H9 (cell line): ENCODE data around the gene PODXL2. TPM values are rescaled to one million over a fixed set of nuclear protein-coding genes. Genes with fewer than 3 reads are reported as not detected.

Experiments used
- DNase-seq: peaks from one replicate; pipeline ENCODE4 v3.0.0-alpha.2; 2017
- H2AFZ ChIP-seq: one replicate; pipeline ENCODE4 v1.6.1; 2013; ENCODE audit warnings: mild to moderate bottlenecking, low read length, control low read depth, moderate library complexity
- H2AK5ac ChIP-seq: 2 replicates; pipeline ENCODE4 v1.6.1; 2013; ENCODE audit warnings: low read length, control low read depth, mixed read lengths; ENCODE audit not compliant: insufficient read length
- H2BK120ac ChIP-seq: one replicate; pipeline ENCODE4 v1.6.1; 2013; ENCODE audit warnings: low read depth, mild to moderate bottlenecking, low read length, control low read depth, inconsistent platforms; ENCODE audit not compliant: poor library complexity, severe bottlenecking
- H2BK12ac ChIP-seq: 2 replicates; pipeline ENCODE4 v1.6.1; 2013; ENCODE audit warnings: low read length, control low read depth, mixed read lengths, low read depth; ENCODE audit not compliant: insufficient read length
- H2BK15ac ChIP-seq: 2 replicates; pipeline ENCODE4 v1.6.1; 2013; ENCODE audit warnings: low read depth, low read length, control low read depth
- H2BK20ac ChIP-seq: one replicate; pipeline ENCODE4 v1.6.1; 2013; ENCODE audit warnings: low read depth, mild to moderate bottlenecking, low read length, control low read depth, inconsistent platforms; ENCODE audit not compliant: poor library complexity, severe bottlenecking
- H2BK5ac ChIP-seq: 2 replicates; pipeline ENCODE4 v1.6.1; 2013; ENCODE audit warnings: low read length, control low read depth, mixed read lengths; ENCODE audit not compliant: insufficient read length
- H3K14ac ChIP-seq: 2 replicates; pipeline ENCODE4 v1.6.1; 2013; ENCODE audit warnings: low read length, control low read depth; ENCODE audit not compliant: insufficient read depth
- H3K18ac ChIP-seq: 2 replicates; pipeline ENCODE4 v1.6.1; 2013; ENCODE audit warnings: low read depth, mild to moderate bottlenecking, mixed read lengths, low read length, control low read depth; ENCODE audit not compliant: insufficient read length
- H3K23ac ChIP-seq: 2 replicates; pipeline ENCODE4 v1.6.1; 2013; ENCODE audit warnings: low read length, control low read depth, mixed read lengths, low read depth; ENCODE audit not compliant: insufficient read length
- H3K23me2 ChIP-seq: 2 replicates; pipeline ENCODE4 v1.6.1; 2013; ENCODE audit warnings: low read depth, mild to moderate bottlenecking, mixed read lengths, low read length, control low read depth; ENCODE audit not compliant: insufficient read length, poor library complexity, severe bottlenecking
- H3K27ac ChIP-seq: 2 replicates; pipeline ENCODE4 v1.5.1; 2013; ENCODE audit warnings: low read length, control low read depth, mixed read lengths, low read depth; ENCODE audit not compliant: insufficient read length
- H3K27me3 ChIP-seq: 2 replicates; pipeline ENCODE4 v1.6.1; 2013; ENCODE audit warnings: low read length, control low read depth, inconsistent platforms; ENCODE audit not compliant: insufficient read depth
- H3K4ac ChIP-seq: 2 replicates; pipeline ENCODE4 v1.6.1; 2013; ENCODE audit warnings: low read depth, mild to moderate bottlenecking, control low read depth, inconsistent platforms, low read length, moderate library complexity
- H3K4me1 ChIP-seq: 2 replicates; pipeline ENCODE4 v1.6.1; 2013; ENCODE audit warnings: low read length, control low read depth, inconsistent platforms; ENCODE audit not compliant: insufficient read depth
- H3K4me2 ChIP-seq: 2 replicates; pipeline ENCODE4 v1.6.1; 2013; ENCODE audit warnings: low read length, control low read depth, mixed read lengths; ENCODE audit not compliant: insufficient read length, insufficient read depth
- H3K56ac ChIP-seq: 2 replicates; pipeline ENCODE4 v1.6.1; 2013; ENCODE audit warnings: low read depth, mild to moderate bottlenecking, mixed read lengths, low read length, control low read depth; ENCODE audit not compliant: insufficient read length
- H3K79me1 ChIP-seq: 2 replicates; pipeline ENCODE4 v1.6.1; 2013; ENCODE audit warnings: low read depth, mild to moderate bottlenecking, moderate library complexity, low read length, control low read depth, inconsistent platforms; ENCODE audit not compliant: insufficient read depth, poor library complexity, severe bottlenecking
- H3K79me2 ChIP-seq: 2 replicates; pipeline ENCODE4 v1.6.1; 2013; ENCODE audit warnings: low read length, control low read depth, inconsistent platforms; ENCODE audit not compliant: insufficient read depth
- H3K9ac ChIP-seq: 2 replicates; pipeline ENCODE4 v1.6.1; 2013; ENCODE audit warnings: low read length, control low read depth, mixed read lengths; ENCODE audit not compliant: insufficient read length; ENCODE audit errors: extremely low read depth
- H3K9me3 ChIP-seq: one replicate; pipeline ENCODE4 v1.6.1; 2013; ENCODE audit warnings: low read depth, low read length, inconsistent platforms; ENCODE audit not compliant: control insufficient read depth
- H3T11ph ChIP-seq: one replicate; pipeline ENCODE4 v1.6.1; 2013; ENCODE audit warnings: mild to moderate bottlenecking, low read length, control low read depth, inconsistent platforms
- H4K20me1 ChIP-seq: one replicate; pipeline ENCODE4 v1.6.1; 2013; ENCODE audit not compliant: control insufficient read depth, insufficient read length, insufficient read depth
- H4K5ac ChIP-seq: 2 replicates; pipeline ENCODE4 v1.6.1; 2013; ENCODE audit warnings: low read depth, mild to moderate bottlenecking, mixed read lengths, low read length, control low read depth; ENCODE audit not compliant: insufficient read length
- H4K8ac ChIP-seq: replicated peaks from 2 replicates; pipeline ENCODE4 v1.6.1; 2013; ENCODE audit warnings: low read length, control low read depth, mixed read lengths, low read depth; ENCODE audit not compliant: insufficient read length
- H4K91ac ChIP-seq: 2 replicates; pipeline ENCODE4 v1.6.1; 2013; ENCODE audit warnings: low read depth, mild to moderate bottlenecking, moderate library complexity, mixed read lengths, low read length, control low read depth; ENCODE audit not compliant: insufficient read length
- H3K27ac Mint-ChIP-seq, 3 experiments: 2 replicates in 2 of 3; 3 replicates in 1 of 3; pipeline ENCODE4 v1.8.0; 2020 to 2021; ENCODE audit warnings: mixed read lengths in 3 of 3, mild to moderate bottlenecking in 1 of 3, moderate library complexity in 1 of 3
- H3K27me3 Mint-ChIP-seq: 2 replicates; pipeline ENCODE4 v1.8.0; 2021; ENCODE audit warnings: low read depth, mild to moderate bottlenecking, moderate library complexity, mixed read lengths
- H3K36me3 Mint-ChIP-seq, 3 experiments: 2 replicates in 2 of 3; 3 replicates in 1 of 3; pipeline ENCODE4 v1.8.0; 2020 to 2021; ENCODE audit warnings: low read depth in 3 of 3, mixed read lengths in 3 of 3; ENCODE audit not compliant: insufficient read depth in 1 of 3
- H3K4me1 Mint-ChIP-seq, 2 experiments: 2 replicates each; pipeline ENCODE4 v1.8.0; 2020; ENCODE audit warnings: mixed read lengths in 2 of 2
- H3K4me3 Mint-ChIP-seq, 2 experiments: 2 replicates in 1 of 2; 3 replicates in 1 of 2; pipeline ENCODE4 v1.8.0; 2020 to 2021; ENCODE audit warnings: mild to moderate bottlenecking in 2 of 2, mixed read lengths in 2 of 2, moderate library complexity in 1 of 2
- H3K9me3 Mint-ChIP-seq, 2 experiments: 2 replicates in 1 of 2; 3 replicates in 1 of 2; pipeline ENCODE4 v1.8.0; 2020; ENCODE audit warnings: mild to moderate bottlenecking in 2 of 2, mixed read lengths in 2 of 2, moderate library complexity in 1 of 2
- WGBS: extraction: QIAGEN DNeasy Blood & Tissue Kit; methylation state at CpG from one replicate; pipeline ENCODE4 v1.1.7; 2013; ENCODE audit warnings: missing lambda C conversion rate, low lambda C conversion rate, mixed read lengths; ENCODE audit not compliant: insufficient read length; ENCODE audit errors: extremely low coverage; 5-methylcytosine and 5-hydroxymethylcytosine counted together
- total RNA-seq: library from RNA; stranded (reverse); gene quantifications from 2 replicates; pipeline ENCODE4 v1.2.1, GENCODE V29; 2021
- TF ChIP-seq, protein P1 (sequence below): fragments of 200-600 bp; sonication (generic); conservative IDR thresholded peaks from 3 replicates; pipeline ENCODE4 v1.8.0; 2021; ENCODE audit warnings: antibody characterized with exemption, mild to moderate bottlenecking

PODXL2 gene
- total RNA-seq, 1 experiment from 2014 or later, result 24.6 TPM

DNA sequence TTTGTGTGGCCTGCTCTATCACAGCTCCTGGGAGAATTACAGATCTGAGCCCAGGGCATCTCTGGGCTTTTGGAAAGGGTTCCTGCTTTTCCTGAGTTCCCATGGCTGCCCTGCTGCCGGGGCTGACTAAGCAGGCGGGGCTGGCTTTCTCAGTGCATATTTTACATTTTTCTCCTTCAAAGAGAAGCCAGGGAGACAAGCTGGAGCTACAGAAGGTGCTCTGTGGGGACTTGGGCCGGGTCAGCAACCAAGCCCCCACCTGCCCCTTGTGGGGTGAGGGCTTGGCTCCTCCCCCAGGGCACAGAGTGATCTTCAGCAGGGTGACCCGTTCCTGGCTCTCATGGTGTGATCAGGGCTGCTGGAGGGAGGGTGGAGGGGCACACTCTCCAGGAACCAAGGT is 61.1 kb downstream of the PODXL2 start:
- H3K27ac Mint-ChIP-seq, result peak overlapping the region in 1 of 3 experiments; percentile 62; a peak in 1 of 7 replicates
- Histone ChIP-seq H3K9me3 (no peaks in the 10 kb centered on the region), H3K4me2 (no peak overlapping the region), H2BK15ac (no peak overlapping the region), H3K79me1 (no peaks in the 10 kb centered on the region), H3K27ac (no peak overlapping the region), H4K5ac (no peak overlapping the region), H3K56ac (no peak overlapping the region), H2BK12ac (no peak overlapping the region), H2AFZ (no peak overlapping the region), H3K18ac (no peak overlapping the region), H2AK5ac (no peak overlapping the region), H3K4me1 (no peaks in the 10 kb centered on the region; the same call in 1 of the 2 replicates), H2BK5ac (no peak overlapping the region), H4K91ac (no peak overlapping the region), H2BK20ac (no peak overlapping the region), H3K23ac (no peak overlapping the region), H3K9ac (no peak overlapping the region), H4K8ac (no peak overlapping the region), H3K14ac (no peak overlapping the region), H2BK120ac (no peak overlapping the region), H3K79me2 (no peaks in the 10 kb centered on the region), H3T11ph (no peak overlapping the region), H3K23me2 (no peaks in the 10 kb centered on the region), H4K20me1 (no peaks in the 10 kb centered on the region), H3K4ac (no peak overlapping the region), H3K27me3 (no peaks in the 10 kb centered on the region; the same call in 1 of the 2 replicates)
- TF ChIP-seq, protein P1, sequence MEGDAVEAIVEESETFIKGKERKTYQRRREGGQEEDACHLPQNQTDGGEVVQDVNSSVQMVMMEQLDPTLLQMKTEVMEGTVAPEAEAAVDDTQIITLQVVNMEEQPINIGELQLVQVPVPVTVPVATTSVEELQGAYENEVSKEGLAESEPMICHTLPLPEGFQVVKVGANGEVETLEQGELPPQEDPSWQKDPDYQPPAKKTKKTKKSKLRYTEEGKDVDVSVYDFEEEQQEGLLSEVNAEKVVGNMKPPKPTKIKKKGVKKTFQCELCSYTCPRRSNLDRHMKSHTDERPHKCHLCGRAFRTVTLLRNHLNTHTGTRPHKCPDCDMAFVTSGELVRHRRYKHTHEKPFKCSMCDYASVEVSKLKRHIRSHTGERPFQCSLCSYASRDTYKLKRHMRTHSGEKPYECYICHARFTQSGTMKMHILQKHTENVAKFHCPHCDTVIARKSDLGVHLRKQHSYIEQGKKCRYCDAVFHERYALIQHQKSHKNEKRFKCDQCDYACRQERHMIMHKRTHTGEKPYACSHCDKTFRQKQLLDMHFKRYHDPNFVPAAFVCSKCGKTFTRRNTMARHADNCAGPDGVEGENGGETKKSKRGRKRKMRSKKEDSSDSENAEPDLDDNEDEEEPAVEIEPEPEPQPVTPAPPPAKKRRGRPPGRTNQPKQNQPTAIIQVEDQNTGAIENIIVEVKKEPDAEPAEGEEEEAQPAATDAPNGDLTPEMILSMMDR, result no peak
- no peaks in the 10 kb centered on the region for H3K36me3 Mint-ChIP-seq
- no peak overlapping the region for H3K4me3 Mint-ChIP-seq
- no peaks in the 10 kb centered on the region for H3K9me3 Mint-ChIP-seq
- DNase-seq, result no peak
- no CpG with 5 or more reads among the region's 4 CpGs for WGBS
- no peaks in the 10 kb centered on the region for H3K27me3 Mint-ChIP-seq
- H3K4me1 Mint-ChIP-seq, result peaks cover 14 to 18% of the 10 kb centered on the region in 2 experiments
